Transverse colon (tissue), 4 donors: Measurements from ENCODE around the gene GPRASP2. TPM values are rescaled to one million over a fixed set of nuclear protein-coding genes. Genes with fewer than 3 reads are reported as not detected.
"Not testable (repeated sequence)": the region's sequence is repeated elsewhere in the genome, so short reads cannot be mapped to it uniquely, and the experiment has no call there.

Experiments
- DNase-seq: peaks from one replicate; pipeline ENCODE4 v3.0.0-alpha.2; 2019
- H3K27ac ChIP-seq, 4 donors: fragments of 200-600 bp; sonication (generic); 2 replicates each; pipeline ENCODE4 v1.5.1; 2016 to 2018; ENCODE audit warnings: inconsistent platforms in 4 of 4
- H3K27me3 ChIP-seq: fragments of 200-600 bp; sonication (generic); 2 replicates; pipeline ENCODE4 v1.5.1; 2017; ENCODE audit warnings: inconsistent platforms
- H3K36me3 ChIP-seq, 4 donors: fragments of 200-600 bp; sonication (generic); 2 replicates each; pipeline ENCODE4 v1.5.1; 2017 to 2019; ENCODE audit warnings: inconsistent platforms in 4 of 4
- H3K4me1 ChIP-seq, 4 donors: fragments of 200-600 bp; sonication (generic); 2 replicates each; pipeline ENCODE4 v1.5.1; 2017 to 2020; ENCODE audit warnings: inconsistent platforms in 4 of 4
- H3K4me3 ChIP-seq, 4 donors: fragments of 200-600 bp; sonication (generic); 1 replicate in 1 of 4; 2 replicates in 3 of 4; pipeline versions ENCODE4 v1.5.1 to v1.6.1; 2017 to 2019; ENCODE audit warnings: inconsistent platforms in 4 of 4
- H3K9me3 ChIP-seq, 2 donors: fragments of 200-600 bp; sonication (generic); 2 replicates each; pipeline ENCODE4 v1.5.1; 2017 to 2019; ENCODE audit warnings: inconsistent platforms in 2 of 2
- EP300 ChIP-seq: sonication (generic); formaldehyde crosslinking; IDR thresholded peaks from one replicate; pipeline ENCODE4 v1.6.1; 2017; ENCODE audit warnings: antibody characterized with exemption, low read depth
- POLR2A ChIP-seq: fragments of 450-650 bp; IDR thresholded peaks from one replicate; pipeline ENCODE4 v1.6.1; 2016; ENCODE audit warnings: antibody characterized with exemption, mild to moderate bottlenecking, moderate library complexity
- POLR2AphosphoS5 ChIP-seq, 3 donors: sonication (generic); formaldehyde crosslinking; IDR thresholded peaks; one replicate each; pipeline ENCODE4 v1.6.1; 2016; ENCODE audit warnings: antibody characterized with exemption in 3 of 3
- WGBS, 2 donors: methylation state at CpG; one replicate each; pipeline ENCODE4 v1.1.5; 2018; ENCODE audit warnings: low coverage in 1 of 2; 5-methylcytosine and 5-hydroxymethylcytosine counted together
- in situ Hi-C, 4 donors: fragments of 200-750 bp; cut with MboI; loops; one replicate each; pipeline versions ENCODE4 v1.15.0 to v1.15.1; 2017; ENCODE audit warnings: low sequenced_read_pairs in 3 of 4, low pct_ligation_motif_present in 1 of 4, low pct_unique_long_range_greater_than_20kb in 1 of 4
- intact Hi-C: fragments of 100-400 bp; cut with DNase I; formaldehyde crosslinking; loops from one replicate; pipeline ENCODE4 v1.15.1; 2023; ENCODE audit warnings: low total_unique reads
- total RNA-seq, 4 donors: library from RNA; depleted of rRNA; stranded (reverse); fragments of >200 nt; gene quantifications; one replicate each; pipeline ENCODE4 v1.1.0, GENCODE V29; 2016
- TF ChIP-seq, protein P1 (sequence below), 5 experiments: fragments of 200-600 bp in 3 of 5; fragments of 450-650 bp in 2 of 5; sonication (generic) in 3 of 5; IDR thresholded peaks; 1 replicate in 2 of 5; 2 replicates in 3 of 5; pipeline ENCODE4 v1.5.1; 2016 to 2017; ENCODE audit warnings: antibody characterized with exemption in 5 of 5, inconsistent platforms in 3 of 5, mild to moderate bottlenecking in 2 of 5, moderate library complexity in 1 of 5

Gene GPRASP2
- 1 to 10 TPM; 1.2 to 4.6 (median 2.7) TPM for total RNA-seq

DNA sequence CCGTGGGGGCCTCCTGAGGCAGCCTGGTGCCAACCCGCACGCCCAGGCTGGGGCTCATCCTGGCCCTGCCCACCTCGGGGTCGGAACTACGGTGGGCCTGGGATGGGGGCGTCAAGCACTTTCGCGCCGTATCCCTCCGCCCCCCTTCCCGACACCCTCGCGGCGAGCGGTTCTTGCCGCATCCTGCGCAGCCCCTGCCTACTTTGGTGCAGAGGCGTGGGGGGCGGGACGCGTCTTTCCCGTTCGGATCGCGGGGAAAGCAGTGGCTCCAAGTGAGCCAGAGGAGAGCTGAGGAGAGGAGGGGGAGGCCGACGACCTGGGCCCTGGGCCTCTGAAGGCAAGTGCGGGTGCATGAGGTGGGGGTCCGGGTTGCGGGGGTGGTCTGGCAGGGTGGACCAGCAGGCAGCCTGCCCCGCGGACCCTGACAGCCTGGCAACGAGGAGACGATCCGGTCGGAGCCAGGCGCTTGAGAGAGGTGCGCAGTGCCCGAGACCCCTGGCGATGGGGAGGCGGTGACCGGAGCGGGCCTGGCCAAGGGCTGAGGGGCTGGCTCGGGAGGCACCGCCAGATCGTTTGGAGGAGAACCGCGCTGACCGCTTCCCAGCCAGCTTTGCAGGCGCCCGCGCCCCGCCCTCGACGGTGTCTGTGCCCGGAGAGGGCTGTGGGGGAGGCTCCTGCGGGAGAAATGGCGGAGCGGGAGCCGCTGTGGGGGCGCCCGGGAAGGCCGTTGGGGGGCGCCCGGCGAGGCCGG lies at the start of gene GPRASP2:
TSS of gene GPRASP2 (plus strand) at position 233 of the 751 bp plus-strand sequence. CDS start 2,422 bp downstream, outside the sequence.
- in situ Hi-C loops (no loop called here), intact Hi-C loops (no loop called here)
- DNase-seq, result peak; percentile 38
- Histone ChIP-seq H3K9me3 (no peaks in the 10 kb centered on the region), H3K4me1 (no peaks in the 10 kb centered on the region), H3K27me3 (no peaks in the 10 kb centered on the region), H3K27ac (peak within 1 kb of the TSS; percentile 74 to 85 (median 82)), H3K4me3 (peak within 1 kb of the TSS; percentile 50 to 68 (median 61)), H3K36me3 (no peaks in the 10 kb centered on the region)
- TF ChIP-seq EP300, result no peak
- TF ChIP-seq, protein P1, sequence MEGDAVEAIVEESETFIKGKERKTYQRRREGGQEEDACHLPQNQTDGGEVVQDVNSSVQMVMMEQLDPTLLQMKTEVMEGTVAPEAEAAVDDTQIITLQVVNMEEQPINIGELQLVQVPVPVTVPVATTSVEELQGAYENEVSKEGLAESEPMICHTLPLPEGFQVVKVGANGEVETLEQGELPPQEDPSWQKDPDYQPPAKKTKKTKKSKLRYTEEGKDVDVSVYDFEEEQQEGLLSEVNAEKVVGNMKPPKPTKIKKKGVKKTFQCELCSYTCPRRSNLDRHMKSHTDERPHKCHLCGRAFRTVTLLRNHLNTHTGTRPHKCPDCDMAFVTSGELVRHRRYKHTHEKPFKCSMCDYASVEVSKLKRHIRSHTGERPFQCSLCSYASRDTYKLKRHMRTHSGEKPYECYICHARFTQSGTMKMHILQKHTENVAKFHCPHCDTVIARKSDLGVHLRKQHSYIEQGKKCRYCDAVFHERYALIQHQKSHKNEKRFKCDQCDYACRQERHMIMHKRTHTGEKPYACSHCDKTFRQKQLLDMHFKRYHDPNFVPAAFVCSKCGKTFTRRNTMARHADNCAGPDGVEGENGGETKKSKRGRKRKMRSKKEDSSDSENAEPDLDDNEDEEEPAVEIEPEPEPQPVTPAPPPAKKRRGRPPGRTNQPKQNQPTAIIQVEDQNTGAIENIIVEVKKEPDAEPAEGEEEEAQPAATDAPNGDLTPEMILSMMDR (IDR thresholded peaks at IDR 0.05), result no peak
- TF ChIP-seq POLR2AphosphoS5 (IDR thresholded peaks at IDR 0.05), result no peak
- no peak for TF ChIP-seq POLR2A
- WGBS, 2 donors, result 49% methylated on average over 55 of the region's 68 CpGs; no CpG with 5 or more reads in 1 of the 2 donors

DNA sequence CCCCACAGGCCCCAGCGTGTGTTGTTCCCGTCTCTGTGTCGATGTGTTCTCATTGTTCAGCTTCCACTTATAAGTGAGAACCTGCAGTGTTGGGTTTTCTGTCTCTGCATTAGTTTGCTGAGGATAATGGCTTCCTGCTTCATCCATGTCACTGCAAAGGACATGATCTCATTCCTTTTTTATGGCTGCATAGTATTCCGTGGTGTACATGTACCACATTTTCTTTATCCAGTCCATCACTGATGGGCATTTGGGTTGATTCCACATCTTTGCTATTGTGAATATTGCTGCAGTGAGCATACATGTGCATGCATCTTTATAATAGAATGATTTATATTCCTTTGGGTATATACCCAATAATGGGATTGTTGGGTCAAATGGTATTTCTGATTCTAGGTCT lies 48.4 kb upstream of the GPRASP2 start:
- DNase-seq, H3K4me1 ChIP-seq, H3K27me3 ChIP-seq, H3K36me3 ChIP-seq, in situ Hi-C loops, H3K4me3 ChIP-seq, intact Hi-C loops, H3K9me3 ChIP-seq, H3K27ac ChIP-seq: not testable (repeated sequence)
- WGBS, 2 donors, result 89% methylated on average over 4 of the region's 4 CpGs; no CpG with 5 or more reads in 1 of the 2 donors

- H3K4me1 ChIP-seq, H3K4me3 ChIP-seq, H3K27ac ChIP-seq, DNase-seq, in situ Hi-C loops, H3K9me3 ChIP-seq, intact Hi-C loops, H3K27me3 ChIP-seq, H3K36me3 ChIP-seq: not testable (repeated sequence)
- 87% methylated on average over 1 of the region's 1 CpG; no CpG with 5 or more reads in 1 of the 2 donors for WGBS, 2 donors
Measured at GRCh38 chrX:102667034-102667433, 45.2 kb upstream of the GPRASP2 start.

GRCh38 chrX:102669526-102669925 lies 42.7 kb upstream of the GPRASP2 start:
- H3K4me1 ChIP-seq, result no peaks in the 10 kb centered on the region
- DNase-seq, result no peak
- no peaks in the 10 kb centered on the region for H3K27me3 ChIP-seq
- no peak overlapping the region for H3K4me3 ChIP-seq
- H3K27ac ChIP-seq, result no peak overlapping the region
- in situ Hi-C loops, result no loop called here
- H3K36me3 ChIP-seq, result no peaks in the 10 kb centered on the region
- no peaks in the 10 kb centered on the region for H3K9me3 ChIP-seq
- no peak for TF ChIP-seq EP300
- no peak for TF ChIP-seq POLR2AphosphoS5 (IDR thresholded peaks at IDR 0.05)
- TF ChIP-seq POLR2A, result no peak
- TF ChIP-seq, protein P1 (IDR thresholded peaks at IDR 0.05), result no peak
- intact Hi-C loops, result no loop called here
- WGBS, 2 donors, result 93% methylated on average over 4 of the region's 4 CpGs; no CpG with 5 or more reads in 1 of the 2 donors

- DNase-seq, result no peak
- 36 to 67% methylated on average over 3 of the region's 3 CpGs for WGBS, 2 donors
- in situ Hi-C loops (no loop called here), intact Hi-C loops (no loop called here)
- Histone ChIP-seq H3K36me3 (no peaks in the 10 kb centered on the region), H3K27ac (no peak overlapping the region), H3K9me3 (no peaks in the 10 kb centered on the region), H3K4me3 (no peak overlapping the region), H3K4me1 (no peaks in the 10 kb centered on the region), H3K27me3 (no peaks in the 10 kb centered on the region)
- TF ChIP-seq POLR2A, result no peak
- TF ChIP-seq EP300, result no peak
- TF ChIP-seq POLR2AphosphoS5 (IDR thresholded peaks at IDR 0.05), result no peak
- TF ChIP-seq, protein P1 (IDR thresholded peaks at IDR 0.05), result no peak
Measured at GRCh38 chrX:102672856-102673255, 39.4 kb upstream of the GPRASP2 start.

GRCh38 chrX:102677479-102677878 lies 34.8 kb upstream of the GPRASP2 start:
- H3K4me3 ChIP-seq, H3K27ac ChIP-seq, in situ Hi-C loops, H3K27me3 ChIP-seq, H3K4me1 ChIP-seq, H3K9me3 ChIP-seq, intact Hi-C loops, DNase-seq, H3K36me3 ChIP-seq: not testable (repeated sequence)
- 62% methylated on average over 1 of the region's 1 CpG; no CpG with 5 or more reads in 1 of the 2 donors for WGBS, 2 donors
